Osteoblast (primary cell): ENCODE data around the gene SRRM5. TPM values are rescaled to one million over a fixed set of nuclear protein-coding genes. Genes with fewer than 3 reads are reported as not detected.

Experiments
- DNase-seq: peaks from one replicate; pipeline ENCODE4 v3.0.0; 2011; ENCODE audit warnings: low spot score, mixed read lengths; ENCODE audit not compliant: insufficient read length; ENCODE audit errors: missing footprints
- H2AFZ ChIP-seq: 2 replicates; pipeline ENCODE4 v1.6.0; 2011; ENCODE audit warnings: mild to moderate bottlenecking, low read length
- H3K27ac ChIP-seq: 2 replicates; pipeline ENCODE4 v1.5.1; 2011; ENCODE audit warnings: mild to moderate bottlenecking, low read depth, low read length, moderate library complexity
- H3K27me3 ChIP-seq: 2 replicates; pipeline ENCODE4 v1.6.0; 2012; ENCODE audit warnings: mild to moderate bottlenecking, control low read depth, inconsistent platforms, low read length, moderate library complexity; ENCODE audit not compliant: insufficient read depth
- H3K36me3 ChIP-seq: 2 replicates; pipeline ENCODE4 v1.5.1; 2011; ENCODE audit warnings: mild to moderate bottlenecking, low read length, control low read depth, moderate library complexity; ENCODE audit not compliant: insufficient read depth
- H3K4me1 ChIP-seq: 2 replicates; pipeline ENCODE4 v1.5.1; 2011; ENCODE audit warnings: mild to moderate bottlenecking, low read length, control low read depth, moderate library complexity; ENCODE audit not compliant: insufficient read depth
- H3K4me2 ChIP-seq: 2 replicates; pipeline ENCODE4 v1.6.0; 2011; ENCODE audit warnings: mild to moderate bottlenecking, low read length; ENCODE audit not compliant: insufficient read depth
- H3K4me3 ChIP-seq: fragments of 200-600 bp; sonication (generic); 3 replicates; pipeline ENCODE4 v1.5.1; 2012; ENCODE audit warnings: mild to moderate bottlenecking, low read length, inconsistent platforms; ENCODE audit not compliant: insufficient read depth
- H3K79me2 ChIP-seq: 2 replicates; pipeline ENCODE4 v1.6.0; 2012; ENCODE audit warnings: mild to moderate bottlenecking, low read length, control low read depth, inconsistent platforms; ENCODE audit not compliant: insufficient read depth
- H3K9me3 ChIP-seq: 2 replicates; pipeline ENCODE4 v1.5.1; 2011; ENCODE audit warnings: low read depth, low read length, control low read depth
- H4K20me1 ChIP-seq: 2 replicates; pipeline ENCODE4 v1.6.0; 2012; ENCODE audit warnings: mild to moderate bottlenecking, low read length, control low read depth; ENCODE audit not compliant: insufficient read depth
- CTCF ChIP-seq: IDR thresholded peaks from 2 replicates; pipeline ENCODE4 v1.5.1; 2011; ENCODE audit warnings: mild to moderate bottlenecking, low read depth, low read length, moderate library complexity; ENCODE audit errors: extremely low read depth
- total RNA-seq: library from RNA; depleted of rRNA; stranded (reverse); fragments of >200 nt; gene quantifications from 2 replicates; pipeline ENCODE4 v1.2.3, GENCODE V29; 2012

The SRRM5 gene
- total RNA-seq, 1 donor: under 0.01 TPM

GRCh38 chr19:43639519-43640423, 27.9 kb downstream of the SRRM5 start, which contains the start of gene CADM4:
CADM4 (minus strand) TSS chr19:43639850; CDS start chr19:43639790, 60 bp downstream.
- no peaks in the 10 kb centered on the region for H3K36me3 ChIP-seq
- peak within 1 kb of the TSS; percentile 57 for H3K4me3 ChIP-seq
- no peaks in the 10 kb centered on the region for H3K79me2 ChIP-seq
- H3K4me2 ChIP-seq: peak within 1 kb of the TSS; percentile 64
- peaks cover 16% of the 10 kb centered on the region for H3K4me1 ChIP-seq
- no peaks in the 10 kb centered on the region for H3K9me3 ChIP-seq
- H4K20me1 ChIP-seq: no peaks in the 10 kb centered on the region
- H2AFZ ChIP-seq: no peak within 1 kb of the TSS
- no peak within 1 kb of the TSS for H3K27ac ChIP-seq
- peak; percentile 69 for DNase-seq
- peaks cover 35% of the 10 kb centered on the region for H3K27me3 ChIP-seq
- no peak for TF ChIP-seq CTCF

- H4K20me1 ChIP-seq: no peaks in the 10 kb centered on the region
- peak overlapping the region; percentile 64 for H3K4me2 ChIP-seq
- H2AFZ ChIP-seq: no peak overlapping the region
- H3K4me1 ChIP-seq: peaks cover 10% of the 10 kb centered on the region
- DNase-seq: no peak
- no peaks in the 10 kb centered on the region for H3K79me2 ChIP-seq
- H3K9me3 ChIP-seq: no peaks in the 10 kb centered on the region
- H3K27me3 ChIP-seq: peaks cover 35% of the 10 kb centered on the region
- no peak for TF ChIP-seq CTCF
- peak overlapping the region; percentile 57 for H3K4me3 ChIP-seq
- H3K36me3 ChIP-seq: no peaks in the 10 kb centered on the region
- H3K27ac ChIP-seq: no peak overlapping the region
Measured at GRCh38 chr19:43640424-43640757, 28.5 kb downstream of the SRRM5 start.

- Histone ChIP-seq H3K9me3 (no peaks in the 10 kb centered on the region), H3K79me2 (no peaks in the 10 kb centered on the region)
Measured at GRCh38 chr19:43641333-43641732, 29.4 kb downstream of the SRRM5 start.

More at GRCh38 chr19:43641333-43641732, 29.4 kb downstream of the SRRM5 start:
- peaks cover under 1% of the 10 kb centered on the region for H3K4me1 ChIP-seq
- H3K36me3 ChIP-seq: no peaks in the 10 kb centered on the region
- peaks cover 35% of the 10 kb centered on the region for H3K27me3 ChIP-seq
- no peak overlapping the region for H3K4me3 ChIP-seq
- no peak overlapping the region for H3K4me2 ChIP-seq
- no peak overlapping the region for H2AFZ ChIP-seq
- no peak for TF ChIP-seq CTCF
- DNase-seq: no peak
- H4K20me1 ChIP-seq: no peaks in the 10 kb centered on the region
- H3K27ac ChIP-seq: no peak overlapping the region
